Measurements from ENCODE around the gene RECQL.
A peak's percentile ranks its signal among the peaks of the same experiment; 100 is the strongest.
"Not testable (repeated sequence)": the region's sequence is repeated elsewhere in the genome, so short reads cannot be mapped to it uniquely, and the experiment has no call there.

Gene RECQL

GRCh38 chr12:21505888-21506287 lies 4.5 kb upstream of the RECQL start:
- no peak for DNase-seq (ENCODE audit: low read depth in 2 of 2)

- DNase-seq (ENCODE audit: low read depth in 2 of 2), result no peak
Observed at GRCh38 chr12:21502872-21503271, 1.4 kb upstream of the RECQL start.

GRCh38 chr12:21502164-21502496 lies 695 bp upstream of the RECQL start:
- peak; percentile 17 to 26 for DNase-seq (ENCODE audit: low read depth in 2 of 2)

GRCh38 chr12:21500786-21501257 lies 613 bp downstream of the RECQL start:
- DNase-seq (ENCODE audit: low read depth in 2 of 2), result no peak

- DNase-seq (ENCODE audit: low read depth in 2 of 2), result no peak
Observed at GRCh38 chr12:21499765-21500164, 1.7 kb downstream of the RECQL start.

- no peak for DNase-seq (ENCODE audit: low read depth in 2 of 2)
Observed at GRCh38 chr12:21485998-21486397, 15.4 kb downstream of the RECQL start.

GRCh38 chr12:21483531-21483930 lies 17.9 kb downstream of the RECQL start:
- no peak for DNase-seq (ENCODE audit: low read depth in 2 of 2)

GRCh38 chr12:21478756-21479455 lies 22.5 kb downstream of the RECQL start:
- no peak for DNase-seq (ENCODE audit: low read depth in 2 of 2)

GRCh38 chr12:21476949-21477348 lies 24.5 kb downstream of the RECQL start:
- no peak for DNase-seq (ENCODE audit: low read depth in 2 of 2)

GRCh38 chr12:21475552-21475951 lies 25.9 kb downstream of the RECQL start:
- DNase-seq (ENCODE audit: low read depth in 2 of 2), result no peak

GRCh38 chr12:21472197-21472823 lies 29.1 kb downstream of the RECQL start:
- no peak for DNase-seq (ENCODE audit: low read depth in 2 of 2)

- no peak for DNase-seq (ENCODE audit: low read depth in 2 of 2)
Observed at GRCh38 chr12:21471294-21471693, 30.1 kb downstream of the RECQL start.

GRCh38 chr12:21467334-21467733 lies 34.1 kb downstream of the RECQL start:
- DNase-seq (ENCODE audit: low read depth in 2 of 2), result not testable (repeated sequence)

- DNase-seq (ENCODE audit: low read depth in 2 of 2), result no peak
Observed at GRCh38 chr12:21459474-21459873, 42.0 kb downstream of the RECQL start.

- peak; percentile 15 to 27 for DNase-seq (ENCODE audit: low read depth in 2 of 2)
Observed at GRCh38 chr12:21456291-21456780, 45.1 kb downstream of the RECQL start.

GRCh38 chr12:21453312-21453852 lies 48.1 kb downstream of the RECQL start:
- DNase-seq (ENCODE audit: low read depth in 2 of 2), result no peak

- no peak for DNase-seq (ENCODE audit: low read depth in 2 of 2)
Observed at GRCh38 chr12:21451529-21451928, 49.9 kb downstream of the RECQL start.

- no peak for DNase-seq (ENCODE audit: low read depth in 2 of 2)
Observed at GRCh38 chr12:21444193-21445146, 57.0 kb downstream of the RECQL start.

GRCh38 chr12:21439347-21439746 lies 62.1 kb downstream of the RECQL start:
- DNase-seq (ENCODE audit: low read depth in 2 of 2), result no peak

- DNase-seq (ENCODE audit: low read depth in 2 of 2), result no peak
Observed at GRCh38 chr12:21438643-21439042, 62.8 kb downstream of the RECQL start.

- DNase-seq (ENCODE audit: low read depth in 2 of 2), result no peak
Observed at GRCh38 chr12:21434699-21435098, 66.7 kb downstream of the RECQL start.

GRCh38 chr12:21433525-21433924 lies 67.9 kb downstream of the RECQL start:
- no peak for DNase-seq (ENCODE audit: low read depth in 2 of 2)
